ENCODE results near the gene HHAT.
"Not testable (repeated sequence)": the region's sequence is repeated elsewhere in the genome, so short reads cannot be mapped to it uniquely, and the experiment has no call there.

The HHAT gene

GRCh38 chr1:210655511-210655910, 326.8 kb downstream of the HHAT start:
- DNase-seq: no peak

- no peak for DNase-seq
Observed at GRCh38 chr1:210657806-210658205, 329.1 kb downstream of the HHAT start.

GRCh38 chr1:210661520-210661919, 332.8 kb downstream of the HHAT start:
- DNase-seq: not testable (repeated sequence)

GRCh38 chr1:210662291-210663050, 333.8 kb downstream of the HHAT start:
- no peak for DNase-seq

- DNase-seq: no peak
Observed at GRCh38 chr1:210663730-210664573, 335.2 kb downstream of the HHAT start.

GRCh38 chr1:210669951-210670350, 341.2 kb downstream of the HHAT start:
- DNase-seq: no peak

GRCh38 chr1:210674151-210674550, 345.4 kb downstream of the HHAT start:
- DNase-seq: no peak

- DNase-seq: no peak
Observed at GRCh38 chr1:210676539-210676938, 347.8 kb downstream of the HHAT start.

- no peak for DNase-seq
Observed at GRCh38 chr1:210677533-210677932, 348.8 kb downstream of the HHAT start.

GRCh38 chr1:210678306-210678705, 349.6 kb downstream of the HHAT start:
- no peak for DNase-seq

GRCh38 chr1:210681158-210681557, 352.5 kb downstream of the HHAT start:
- no peak for DNase-seq

GRCh38 chr1:210683403-210684047, 354.8 kb downstream of the HHAT start:
- no peak for DNase-seq

- no peak for DNase-seq
Observed at GRCh38 chr1:210684466-210685294, 356.0 kb downstream of the HHAT start.

GRCh38 chr1:210685295-210685650, 356.6 kb downstream of the HHAT start:
- DNase-seq: no peak

- DNase-seq: no peak
Observed at GRCh38 chr1:210686841-210687240, 358.1 kb downstream of the HHAT start.

GRCh38 chr1:210687582-210688279, 359.0 kb downstream of the HHAT start:
- no peak for DNase-seq

GRCh38 chr1:210688512-210689234, 360.0 kb downstream of the HHAT start:
- no peak for DNase-seq

GRCh38 chr1:210689826-210690225, 361.1 kb downstream of the HHAT start:
- no peak for DNase-seq

- DNase-seq: no peak
Observed at GRCh38 chr1:210690236-210690635, 361.5 kb downstream of the HHAT start.

- DNase-seq: no peak
Observed at GRCh38 chr1:210691039-210691610, 362.4 kb downstream of the HHAT start.

GRCh38 chr1:210692796-210693195, 364.1 kb downstream of the HHAT start:
- no peak for DNase-seq
